GM12874 (cell line): ENCODE measurements around the gene SMPD3.
A peak's percentile ranks its signal among the peaks of the same experiment; 100 is the strongest.

Experiments
- CTCF ChIP-seq: IDR thresholded peaks from 2 replicates; pipeline ENCODE4 v1.5.1; 2011; ENCODE audit warnings: low read depth, mild to moderate bottlenecking, control low read depth, low read length, moderate library complexity; ENCODE audit not compliant: insufficient read depth

SMPD3 gene

GRCh38 chr16:68445458-68445857 lies 2.9 kb downstream of the SMPD3 start:
- TF ChIP-seq CTCF = peak; percentile 71

GRCh38 chr16:68444056-68444657 lies 4.2 kb downstream of the SMPD3 start:
- no peak for TF ChIP-seq CTCF

GRCh38 chr16:68436581-68436980 lies 11.7 kb downstream of the SMPD3 start:
- peak; percentile 47; the same call in 1 of the 2 replicates for TF ChIP-seq CTCF

GRCh38 chr16:68434624-68435210 lies 13.6 kb downstream of the SMPD3 start:
- no peak for TF ChIP-seq CTCF

GRCh38 chr16:68433316-68433715 lies 15.0 kb downstream of the SMPD3 start:
- TF ChIP-seq CTCF = no peak

- no peak for TF ChIP-seq CTCF
Observed at GRCh38 chr16:68432701-68433100, 15.6 kb downstream of the SMPD3 start.

- no peak for TF ChIP-seq CTCF
Observed at GRCh38 chr16:68429076-68429854, 19.0 kb downstream of the SMPD3 start.
